HCT116 (cell line): ENCODE data around the gene PLK2. TPM values are rescaled to one million over a fixed set of nuclear protein-coding genes. Genes with fewer than 3 reads are reported as not detected.

ENCODE experiments used
- ATAC-seq: fragments of 200-7000 bp; cut with Tn5 transposase; 2 replicates; pipeline ENCODE4 v1.9.1; 2020; ENCODE audit warnings: mild to moderate bottlenecking, moderate library complexity
- BruUV-seq: library from RNA; stranded (reverse); fragments of 400-500 nt; replicated peaks from 2 replicates; lab custom pipeline; 2021; lab: Mats Ljungman, UMichigan
- CTCF ChIA-PET: fragments of 300-600 bp; sonication (Branson Sonifier 250); formaldehyde crosslinking; loops from one replicate; lab custom pipeline; 2021; ENCODE audit warnings: antibody characterized with exemption; lab: Charles Lee
- POLR2A ChIA-PET: fragments of 300-600, 350-600 bp; sonication (Branson Sonifier 250); formaldehyde crosslinking; loops from one replicate; lab custom pipeline; 2021; ENCODE audit warnings: antibody characterized with exemption; lab: Charles Lee
- RAD21 ChIA-PET, 2 experiments: fragments of 300-600 bp; sonication (Branson Sonifier 250); formaldehyde crosslinking; loops; one replicate each; lab custom pipeline; 2023; ENCODE audit warnings: low total read pairs in 2 of 2; ENCODE audit not compliant: uncharacterized antibody in 2 of 2, unreplicated experiment in 2 of 2, low non-redundant PET in 1 of 2; lab: Charles Lee
- DNase-seq: peaks from one replicate; pipeline ENCODE4 v3.0.0-alpha.2; 2010; ENCODE audit warnings: low read depth, low spot score
- H2AFZ ChIP-seq: fragments of 200-600 bp; shearing (Covaris generic), sonication (generic); 2 replicates; pipeline ENCODE4 v1.6.1; 2017; ENCODE audit warnings: low read depth, mixed run types, mixed read lengths, antibody characterized with exemption, low read length; ENCODE audit not compliant: poor library complexity, severe bottlenecking
- H3K27ac ChIP-seq: 2 replicates; pipeline ENCODE4 v1.5.1; 2012; ENCODE audit warnings: low read depth, low read length
- H3K27me3 ChIP-seq: fragments of 200-600 bp; sonication (generic); 2 replicates; pipeline ENCODE4 v1.6.1; 2016; ENCODE audit warnings: mixed run types, low read length, mixed read lengths; ENCODE audit not compliant: insufficient read depth
- H3K36me3 ChIP-seq, 2 experiments: fragments of 200-500 bp in 1 of 2; fragments of 200-600 bp in 1 of 2; sonication (Bioruptor generic) in 1 of 2; sonication (generic) in 1 of 2; 2 replicates each; pipeline versions ENCODE4 v1.5.1 to v1.6.1; 2014 to 2016; ENCODE audit warnings: low read length in 2 of 2, inconsistent platforms in 1 of 2, mixed read lengths in 1 of 2, mixed run types in 1 of 2; ENCODE audit not compliant: insufficient read depth in 2 of 2, control insufficient read depth in 1 of 2
- H3K4me1 ChIP-seq, 2 experiments: fragments of 200-600 bp in 1 of 2; sonication (generic) in 1 of 2; 2 replicates each; pipeline versions ENCODE4 v1.5.1 to v1.6.1; 2012 to 2017; ENCODE audit warnings: low read length in 2 of 2, inconsistent platforms in 1 of 2, mild to moderate bottlenecking in 1 of 2, mixed read lengths in 1 of 2, mixed run types in 1 of 2, moderate library complexity in 1 of 2; ENCODE audit not compliant: insufficient read depth in 2 of 2, control insufficient read depth in 1 of 2
- H3K4me2 ChIP-seq: fragments of 200-600 bp; sonication (generic); 2 replicates; pipeline ENCODE4 v1.6.1; 2017; ENCODE audit warnings: mixed run types, low read length, mixed read lengths
- H3K4me3 ChIP-seq, 2 experiments: fragments of 200-600 bp in 1 of 2; sonication (generic) in 1 of 2; replicated peaks in 1 of 2; 2 replicates each; pipeline ENCODE4 v1.5.1; 2011 to 2016; ENCODE audit warnings: low read length in 2 of 2, control low read depth in 1 of 2, low read depth in 1 of 2, mild to moderate bottlenecking in 1 of 2, mixed read lengths in 1 of 2, mixed run types in 1 of 2
- H3K79me2 ChIP-seq: fragments of 200-600 bp; sonication (generic); 2 replicates; pipeline ENCODE4 v1.6.1; 2017; ENCODE audit warnings: mild to moderate bottlenecking, mixed run types, low read length, moderate library complexity, mixed read lengths; ENCODE audit not compliant: insufficient read depth
- H3K9ac ChIP-seq: fragments of 200-600 bp; sonication (generic); 2 replicates; pipeline ENCODE4 v1.6.1; 2016; ENCODE audit warnings: low read length, mixed read lengths
- H3K9me2 ChIP-seq: fragments of 200-600 bp; sonication (generic), shearing (Covaris generic); 2 replicates; pipeline ENCODE4 v1.6.1; 2017; ENCODE audit warnings: mixed run types, mild to moderate bottlenecking, moderate library complexity; ENCODE audit not compliant: insufficient read depth
- H3K9me3 ChIP-seq, 2 experiments: fragments of 200-500 bp in 1 of 2; fragments of 200-600 bp in 1 of 2; sonication (Bioruptor generic) in 1 of 2; sonication (generic) in 1 of 2; 2 replicates each; pipeline ENCODE4 v1.6.1; 2014 to 2017; ENCODE audit warnings: low read length in 2 of 2, mixed read lengths in 2 of 2, inconsistent platforms in 1 of 2, low read depth in 1 of 2, mild to moderate bottlenecking in 1 of 2, mixed run types in 1 of 2, moderate library complexity in 1 of 2; ENCODE audit not compliant: control insufficient read depth in 1 of 2, insufficient read depth in 1 of 2
- H4K20me1 ChIP-seq: fragments of 200-600 bp; sonication (generic), shearing (Covaris generic); 2 replicates; pipeline ENCODE4 v1.6.1; 2017; ENCODE audit warnings: mixed run types, mild to moderate bottlenecking, moderate library complexity; ENCODE audit not compliant: insufficient read depth
- CEBPB ChIP-seq: IDR thresholded peaks from 2 replicates; pipeline ENCODE4 v1.6.1; 2012; ENCODE audit warnings: low read depth
- CTCF ChIP-seq, 3 experiments: fragments of 200-600 bp in 1 of 3; sonication (generic) in 1 of 3; IDR thresholded peaks in 2 of 3; conservative IDR thresholded peaks in 1 of 3; 2 replicates each; pipeline ENCODE4 v1.5.1; 2012 to 2017; ENCODE audit warnings: low read depth in 2 of 3, low read length in 2 of 3, antibody characterized with exemption in 1 of 3, borderline replicate concordance in 1 of 3, control low read depth in 1 of 3, mild to moderate bottlenecking in 1 of 3, mixed read lengths in 1 of 3, mixed run types in 1 of 3, moderate library complexity in 1 of 3; ENCODE audit not compliant: insufficient read depth in 1 of 3
- EGR1 ChIP-seq: IDR thresholded peaks from 2 replicates; pipeline ENCODE4 v1.6.1; 2012; ENCODE audit warnings: low read depth
- EZH2phosphoT487 ChIP-seq: fragments of 200-600 bp; IDR thresholded peaks from 2 replicates; pipeline ENCODE4 v1.6.1; 2018; ENCODE audit warnings: antibody characterized with exemption, borderline replicate concordance
- MAX ChIP-seq: IDR thresholded peaks from 2 replicates; pipeline ENCODE4 v1.6.1; 2012
- POLR2AphosphoS5 ChIP-seq: IDR thresholded peaks from 2 replicates; pipeline ENCODE4 v1.6.1; 2011; ENCODE audit warnings: mild to moderate bottlenecking, low read depth, low read length, moderate library complexity
- RAD21 ChIP-seq: IDR thresholded peaks from 2 replicates; pipeline ENCODE4 v1.6.1; 2012; ENCODE audit warnings: low read depth, mild to moderate bottlenecking
- REST ChIP-seq: IDR thresholded peaks from 2 replicates; pipeline ENCODE4 v1.6.1; 2012; ENCODE audit warnings: low read depth
- SIN3A ChIP-seq: IDR thresholded peaks from 2 replicates; pipeline ENCODE4 v1.6.1; 2012; ENCODE audit warnings: low read depth
- SP1 ChIP-seq: IDR thresholded peaks from 2 replicates; pipeline ENCODE4 v1.6.1; 2012; ENCODE audit warnings: low read depth
- YY1 ChIP-seq: IDR thresholded peaks from 2 replicates; pipeline ENCODE4 v1.6.1; 2011; ENCODE audit warnings: low read length, low read depth, moderate library complexity, mild to moderate bottlenecking; ENCODE audit not compliant: insufficient replicate concordance; ENCODE audit errors: extremely low read depth
- ZFX ChIP-seq: fragments of 450-650 bp; IDR thresholded peaks from 2 replicates; pipeline ENCODE4 v1.6.1; 2017
- ZNF274 ChIP-seq: fragments of 200-500 bp; sonication (Bioruptor generic); IDR thresholded peaks from 2 replicates; pipeline ENCODE4 v1.6.1; 2014; ENCODE audit warnings: mild to moderate bottlenecking, low read depth, low read length, inconsistent platforms
- intact Hi-C: fragments of 100-400 bp; cut with micrococcal nuclease; formaldehyde crosslinking; loops from 2 replicates; pipeline ENCODE4 v1.10.0; 2022
- total RNA-seq: library from RNA; stranded (reverse); gene quantifications from one replicate; pipeline ENCODE4 v1.2.1, GENCODE V29; 2021; ENCODE audit not compliant: unreplicated experiment

The PLK2 gene
- total RNA-seq, 1 experiment from 2014 or later: 54.6 TPM

GRCh38 chr5:58451732-58452565, 7.9 kb downstream of the PLK2 start:
- ChIA-PET RAD21 (no interaction called here), POLR2A (interaction anchor here (1.6 to 1.8 kb wide), 2 partner anchors 7 to 9 kb away, joined by 4 to 5 read pairs; partner anchors contain the start of gene PLK2), CTCF (no interaction called here)
- Histone ChIP-seq H3K27ac (no peak overlapping the region), H3K36me3 (peaks cover 33% of the 10 kb centered on the region in 2 experiments), H2AFZ (no peak overlapping the region), H3K79me2 (peaks cover 28% of the 10 kb centered on the region), H3K9me3 (no peaks in the 10 kb centered on the region), H3K9ac (no peak overlapping the region), H4K20me1 (peaks cover 29% of the 10 kb centered on the region; the same call in 1 of the 2 replicates), H3K4me2 (no peak overlapping the region), H3K27me3 (no peaks in the 10 kb centered on the region), H3K9me2 (no peaks in the 10 kb centered on the region), H3K4me1 (no peaks in the 10 kb centered on the region; a peak in 1 of 4 replicates), H3K4me3 (no peak overlapping the region)
- no TSS peak for BruUV-seq
- intact Hi-C loops: no loop called here
- TF ChIP-seq SP1: no peak
- TF ChIP-seq EGR1: no peak
- TF ChIP-seq YY1: no peak
- TF ChIP-seq POLR2AphosphoS5: no peak
- TF ChIP-seq RAD21: no peak
- TF ChIP-seq MAX: no peak
- TF ChIP-seq ZNF274: no peak
- no peak for TF ChIP-seq REST
- no peak for TF ChIP-seq SIN3A
- no peak for TF ChIP-seq EZH2phosphoT487
- TF ChIP-seq ZFX: no peak
- no peak for TF ChIP-seq CEBPB
- no peak for TF ChIP-seq CTCF (IDR thresholded peaks at IDR 0.05 in 2 of 3, conservative IDR thresholded peaks at IDR 0.05 in 1 of 3; ENCODE audit: borderline replicate concordance in 1 of 3, insufficient read depth in 1 of 3, low read depth in 2 of 3, low read length in 2 of 3)
- no peak for DNase-seq
- ATAC-seq: peak; percentile 38; the same call in 1 of the 2 replicates
